GM18870 (cell line): ENCODE measurements around the gene DHODH.

Experiments
- ATAC-seq: cut with Tn5 transposase; IDR thresholded peaks from one replicate; pipeline ENCODE4 v1.9.1; 2021; ENCODE audit warnings: moderate library complexity; ENCODE audit not compliant: unreplicated experiment

The DHODH gene

DNA sequence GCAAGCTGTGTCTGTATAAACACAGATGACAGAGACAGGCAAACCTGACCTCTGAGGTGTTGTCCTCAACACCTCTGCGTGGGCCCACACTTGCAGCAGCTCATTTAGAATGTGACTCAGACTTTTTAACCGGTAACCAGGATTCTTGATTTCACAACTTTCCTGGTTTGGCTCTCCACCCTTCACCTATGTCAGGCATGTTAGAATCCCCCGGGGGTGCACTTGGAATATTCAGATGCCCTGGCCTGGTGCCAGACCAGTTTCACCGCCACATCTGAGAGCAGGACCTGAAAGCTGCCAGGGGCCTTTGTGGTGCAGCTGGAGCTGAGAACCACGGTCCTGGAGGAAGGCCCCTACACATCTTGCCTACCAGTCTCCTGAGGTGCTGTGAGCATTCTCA, 4.8 kb downstream of the DHODH start:
- no peak for ATAC-seq

DNA sequence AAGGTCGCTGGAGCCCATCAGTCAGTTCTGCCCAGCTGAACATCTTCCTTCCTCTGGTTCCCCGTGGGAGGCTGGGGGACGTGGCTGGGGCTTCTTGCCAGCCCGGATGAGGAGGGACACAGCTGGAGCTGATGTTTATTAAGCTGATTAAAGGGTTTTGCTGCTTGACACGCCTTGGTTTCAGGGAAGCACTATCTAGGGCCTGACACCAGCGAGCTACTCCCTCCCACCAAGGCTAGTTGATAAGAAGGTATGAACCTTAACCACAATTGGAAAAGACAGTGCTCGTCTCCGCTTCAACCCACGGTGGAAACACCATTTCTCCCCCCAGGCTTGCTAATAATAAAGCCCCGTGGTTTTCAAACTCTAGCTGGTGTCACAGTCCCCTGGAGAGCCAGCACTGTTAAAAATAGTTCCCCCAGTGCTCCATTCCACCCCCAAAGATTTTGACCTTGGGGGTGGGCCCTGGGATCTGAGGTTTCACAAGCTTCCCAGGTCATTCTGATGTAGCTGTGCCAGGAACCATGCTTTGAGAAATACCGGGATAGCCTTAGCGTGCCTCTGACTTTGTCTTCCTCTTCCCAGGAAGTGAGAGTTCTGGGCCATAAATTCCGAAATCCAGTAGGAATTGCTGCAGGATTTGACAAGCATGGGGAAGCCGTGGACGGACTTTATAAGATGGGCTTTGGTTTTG, 5.5 kb downstream of the DHODH start:
- no peak for ATAC-seq

DNA sequence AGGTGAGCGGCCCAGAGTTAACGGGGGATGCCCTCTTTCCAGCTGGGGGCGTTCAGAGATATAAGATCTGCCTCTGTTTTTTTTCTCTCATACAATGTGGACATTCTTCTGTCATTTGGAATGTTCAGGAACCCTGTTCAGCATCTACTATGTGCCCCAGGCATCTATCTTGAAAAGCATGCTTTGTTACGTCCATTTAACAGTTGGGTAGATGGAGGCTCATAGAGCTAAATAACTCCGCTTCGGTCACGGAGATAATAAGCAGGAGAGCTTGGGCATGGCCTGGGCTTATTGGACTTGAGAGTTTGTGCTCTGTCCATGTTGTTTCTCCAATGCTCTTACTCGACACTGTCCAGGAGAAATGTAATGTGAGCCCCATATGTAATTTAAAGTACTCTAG, 6.1 kb downstream of the DHODH start:
- no peak for ATAC-seq

DNA sequence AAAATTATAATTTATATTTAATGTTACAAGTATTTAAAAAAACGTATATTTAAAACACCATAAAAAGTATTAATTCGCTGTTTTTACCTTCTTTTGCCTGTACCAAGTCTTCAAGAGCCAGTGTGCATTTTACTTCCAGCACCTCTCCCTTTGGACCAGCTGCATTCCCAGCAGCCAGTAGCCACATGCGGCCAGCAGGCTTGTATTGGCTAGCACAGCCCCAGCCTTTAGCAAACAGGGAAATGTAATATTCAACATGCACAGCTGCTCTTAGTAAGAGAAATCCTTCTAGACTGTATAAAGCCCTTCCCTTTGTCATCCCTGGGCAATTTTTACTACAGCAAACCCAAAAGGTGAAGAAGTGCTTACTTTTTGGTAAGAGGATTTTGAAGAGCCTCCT, 6.6 kb downstream of the DHODH start:
- ATAC-seq, result no peak

DNA sequence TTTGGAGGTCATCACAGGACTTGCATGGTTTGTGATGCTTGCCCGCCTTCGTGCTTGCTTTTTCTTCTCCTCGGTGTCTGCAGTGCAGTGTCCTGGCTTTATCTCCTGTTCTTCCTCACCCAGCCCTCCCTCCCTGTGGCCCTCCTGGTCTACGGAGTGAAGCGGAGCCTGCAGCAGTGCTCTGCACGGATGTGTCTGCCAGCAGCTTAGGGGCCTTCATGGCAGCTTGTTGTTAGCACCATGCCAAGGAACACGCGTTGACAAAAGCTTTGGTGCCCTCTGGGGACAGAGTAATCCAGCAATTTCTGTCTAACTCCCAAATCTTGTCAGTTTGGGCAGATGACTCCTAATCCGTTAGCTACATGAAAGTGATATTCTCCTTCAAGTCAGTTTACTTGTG, 9.9 kb downstream of the DHODH start:
- no peak for ATAC-seq

DNA sequence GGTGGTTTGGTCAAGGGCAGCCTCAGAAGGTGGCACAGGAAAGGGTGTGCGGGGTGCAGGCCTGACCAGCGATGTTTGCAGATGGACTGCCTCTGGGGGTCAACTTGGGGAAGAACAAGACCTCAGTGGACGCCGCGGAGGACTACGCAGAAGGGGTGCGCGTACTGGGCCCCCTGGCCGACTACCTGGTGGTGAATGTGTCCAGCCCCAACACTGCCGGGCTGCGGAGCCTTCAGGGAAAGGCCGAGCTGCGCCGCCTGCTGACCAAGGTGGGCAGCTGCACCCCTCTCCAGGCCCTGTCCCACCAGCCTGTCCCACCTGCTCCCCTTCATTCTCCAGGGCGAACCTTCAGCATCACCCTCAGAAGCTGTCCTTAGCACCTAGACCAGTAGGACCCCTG, 12.5 kb downstream of the DHODH start:
- ATAC-seq, result no peak

DNA sequence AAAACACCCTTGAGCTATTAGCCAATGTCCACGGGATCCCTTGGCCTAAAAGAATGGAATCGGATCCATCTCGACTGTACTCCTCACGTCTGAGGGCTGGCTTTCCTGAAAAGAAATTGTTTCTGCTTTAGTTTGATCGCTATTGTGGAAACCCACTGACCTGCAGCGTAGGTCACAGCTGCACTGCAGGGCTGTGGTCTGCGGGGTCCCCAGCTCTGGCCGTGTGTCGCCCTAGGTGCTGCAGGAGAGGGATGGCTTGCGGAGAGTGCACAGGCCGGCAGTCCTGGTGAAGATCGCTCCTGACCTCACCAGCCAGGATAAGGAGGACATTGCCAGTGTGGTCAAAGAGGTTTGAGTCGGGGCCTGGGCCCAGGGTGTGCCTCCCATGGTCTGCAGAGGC, 13.6 kb downstream of the DHODH start:
- ATAC-seq, result no peak

DNA sequence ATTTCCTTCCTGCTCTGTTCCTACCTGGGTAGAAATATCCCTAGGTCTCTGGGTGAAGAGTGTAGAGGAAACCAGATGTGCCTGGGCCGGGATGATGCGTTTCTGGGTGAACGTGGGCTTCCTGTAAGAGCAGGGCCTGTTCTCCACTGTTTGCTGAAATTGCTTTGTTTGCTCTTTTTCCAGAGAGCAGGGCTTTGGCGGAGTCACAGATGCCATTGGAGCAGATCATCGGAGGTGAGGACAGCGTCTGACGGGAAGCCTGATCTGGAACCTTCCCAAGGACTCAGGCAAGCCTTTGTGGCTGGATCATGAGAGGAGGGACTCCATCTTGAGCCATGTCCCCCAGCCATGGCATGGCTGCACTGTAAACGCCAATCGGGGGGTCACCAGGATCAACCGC, 15.4 kb downstream of the DHODH start:
- no peak for ATAC-seq

DNA sequence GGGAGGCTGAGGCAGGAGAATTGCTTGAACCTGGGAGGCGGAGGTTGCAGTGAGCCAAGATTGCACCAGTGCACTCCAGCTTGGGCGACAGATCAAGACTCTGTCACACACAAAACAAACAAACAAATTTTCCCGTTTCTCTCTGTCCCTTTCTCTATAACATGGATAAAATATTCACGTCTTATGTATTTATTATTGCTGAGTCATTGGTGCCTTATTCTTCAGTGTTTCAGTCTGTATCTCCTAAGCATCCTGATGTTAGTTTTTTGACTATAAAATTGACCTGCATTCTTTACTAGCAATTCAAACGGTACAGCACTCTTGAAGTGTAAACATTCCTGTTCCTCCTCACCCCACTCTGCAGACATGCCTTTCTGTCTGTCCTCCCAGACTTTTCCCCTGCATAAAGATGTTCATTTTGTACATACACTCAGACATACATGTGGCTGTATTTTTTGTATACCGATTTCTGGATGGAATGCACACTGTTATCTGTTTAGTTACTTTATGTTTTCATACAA, 16.4 kb downstream of the DHODH start:
- no peak for ATAC-seq

DNA sequence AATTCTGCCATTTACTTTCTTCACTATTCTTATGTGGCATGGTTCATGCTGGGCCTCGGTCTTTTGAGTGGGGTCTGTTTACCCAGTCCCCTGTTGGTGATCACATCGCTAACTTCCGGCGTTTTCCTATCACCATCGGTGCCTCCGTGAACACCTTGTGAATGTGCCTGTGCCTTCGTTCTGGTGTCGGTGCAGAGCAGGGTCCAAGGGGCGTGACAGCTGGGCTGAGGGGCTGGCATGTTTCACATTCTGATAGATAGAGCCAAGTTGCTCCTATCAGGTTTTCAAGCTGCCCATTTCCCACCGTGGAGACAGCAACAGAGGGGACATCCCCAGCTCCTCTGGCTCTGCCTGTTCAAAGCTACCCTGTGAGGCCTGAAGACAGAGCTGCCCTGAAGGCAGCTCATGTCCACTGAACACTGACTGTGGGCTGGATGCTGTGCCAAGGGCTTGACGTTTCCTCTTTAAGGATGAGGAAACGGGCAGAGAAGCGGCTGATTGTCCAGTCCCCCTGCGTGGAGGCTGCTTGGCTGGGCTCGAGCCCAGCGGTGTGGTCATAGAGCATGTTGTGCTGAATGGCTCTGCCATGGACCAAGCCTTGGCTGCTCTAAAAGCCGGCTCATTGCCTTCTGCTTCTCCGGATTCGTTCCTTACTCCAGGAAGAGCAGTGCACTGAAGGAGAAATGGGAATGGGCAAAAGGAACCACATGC, 17.0 kb downstream of the DHODH start:
- no peak for ATAC-seq

DNA sequence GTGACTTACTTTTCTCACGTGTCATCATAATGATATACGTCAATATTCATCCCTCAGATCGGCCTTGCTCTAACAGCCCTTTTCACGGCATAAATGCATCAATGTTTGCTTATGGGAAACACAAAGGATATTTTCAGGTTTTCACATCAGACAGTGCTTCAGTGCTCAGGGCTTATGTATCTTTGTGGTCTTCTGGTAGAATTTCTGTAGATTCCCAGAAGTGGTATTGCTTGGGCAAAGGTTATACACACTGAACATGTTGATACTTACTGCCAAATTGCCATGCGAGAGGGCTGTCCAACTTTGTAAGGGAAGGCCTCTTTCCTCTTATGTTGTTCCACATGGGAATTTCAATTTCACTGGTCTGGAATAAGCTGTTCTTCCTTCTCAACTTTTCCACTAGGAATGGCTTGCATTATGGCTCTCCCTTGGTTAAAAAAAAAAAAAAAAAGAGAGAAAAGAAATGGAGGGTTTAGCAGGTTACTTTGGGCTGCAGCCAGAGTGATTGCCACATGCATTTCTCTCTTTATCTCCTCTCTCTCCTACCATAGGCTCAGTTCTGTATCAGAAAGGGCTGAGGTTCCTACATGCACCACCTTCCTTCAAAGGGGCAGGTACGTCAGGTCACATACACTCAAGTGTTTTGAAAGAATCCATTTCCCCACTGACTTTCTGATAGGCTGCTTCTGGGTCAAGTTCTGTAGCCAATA, 19.3 kb downstream of the DHODH start:
- ATAC-seq, result no peak

DNA sequence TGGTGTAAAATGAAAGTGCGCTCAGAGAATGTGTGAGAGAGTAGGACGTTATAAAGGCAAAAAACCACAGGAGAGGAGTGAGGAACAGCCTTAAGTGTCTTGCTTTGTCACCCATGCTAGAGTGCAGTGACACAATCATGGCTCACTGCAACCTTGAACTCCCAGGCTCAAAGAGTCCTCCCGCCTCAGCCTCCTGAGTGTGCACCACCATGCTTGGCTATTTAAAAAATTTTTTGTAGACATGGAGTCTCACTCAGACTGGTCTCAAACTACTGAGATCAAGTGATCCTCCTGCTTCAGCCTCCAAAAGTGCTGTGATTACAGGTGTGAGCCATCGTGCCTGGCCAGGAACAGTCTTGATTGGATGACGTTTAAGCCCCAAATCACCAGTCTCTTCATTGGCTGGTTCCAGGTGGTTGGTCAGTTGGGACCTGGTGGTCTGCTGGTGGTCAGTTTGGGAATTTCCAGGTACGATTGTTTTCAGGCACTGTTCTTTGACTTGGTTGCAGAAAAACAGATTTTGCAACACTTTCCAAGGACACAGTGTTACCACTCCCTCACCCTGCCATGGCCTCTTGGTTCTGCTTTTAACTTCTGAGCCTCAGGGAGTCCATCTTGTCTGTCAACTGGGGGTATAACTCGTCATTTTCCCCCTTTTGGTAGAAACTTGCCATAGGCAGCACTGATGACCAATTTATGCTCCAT, 21.2 kb downstream of the DHODH start:
- ATAC-seq, result no peak

DNA sequence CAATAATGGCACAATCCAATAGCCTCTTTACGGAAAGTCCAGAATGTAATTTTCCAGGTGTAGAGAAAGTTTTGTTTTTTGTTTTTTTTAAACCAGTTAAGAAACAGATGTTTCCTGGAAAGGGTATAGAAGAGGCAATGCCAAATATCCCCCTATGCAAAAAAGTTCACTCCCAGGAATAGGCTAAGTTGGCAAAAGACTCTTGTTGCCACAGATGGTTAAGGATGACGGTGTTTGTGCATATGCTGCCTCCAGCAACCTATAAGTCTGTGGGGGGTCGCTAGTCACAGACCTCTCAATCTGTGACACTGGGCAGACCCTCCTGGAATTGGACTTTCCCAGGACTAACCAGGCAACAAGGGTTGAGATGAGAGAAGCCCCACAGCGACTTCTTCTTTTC, 24.9 kb downstream of the DHODH start:
- no peak for ATAC-seq

DNA sequence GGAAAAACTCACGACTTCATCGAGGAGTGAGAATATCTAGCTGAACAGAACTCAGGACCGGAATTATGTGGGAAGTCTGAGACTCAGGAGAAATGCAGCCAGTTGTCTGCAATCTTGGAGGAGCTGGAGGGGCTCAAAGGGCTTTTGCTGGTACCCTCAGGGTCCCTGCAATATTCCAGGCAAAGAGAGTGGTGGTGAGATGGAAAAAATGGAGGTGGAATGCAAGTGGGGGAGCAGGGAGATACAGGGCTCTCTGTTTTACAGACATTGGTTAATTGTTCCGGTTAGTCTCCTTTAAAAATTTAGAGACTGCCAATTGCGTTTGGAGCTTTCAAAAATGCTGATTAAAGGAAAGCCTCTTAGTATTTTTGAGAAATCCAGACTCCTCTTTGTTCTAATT, 27.6 kb downstream of the DHODH start:
- no peak for ATAC-seq

DNA sequence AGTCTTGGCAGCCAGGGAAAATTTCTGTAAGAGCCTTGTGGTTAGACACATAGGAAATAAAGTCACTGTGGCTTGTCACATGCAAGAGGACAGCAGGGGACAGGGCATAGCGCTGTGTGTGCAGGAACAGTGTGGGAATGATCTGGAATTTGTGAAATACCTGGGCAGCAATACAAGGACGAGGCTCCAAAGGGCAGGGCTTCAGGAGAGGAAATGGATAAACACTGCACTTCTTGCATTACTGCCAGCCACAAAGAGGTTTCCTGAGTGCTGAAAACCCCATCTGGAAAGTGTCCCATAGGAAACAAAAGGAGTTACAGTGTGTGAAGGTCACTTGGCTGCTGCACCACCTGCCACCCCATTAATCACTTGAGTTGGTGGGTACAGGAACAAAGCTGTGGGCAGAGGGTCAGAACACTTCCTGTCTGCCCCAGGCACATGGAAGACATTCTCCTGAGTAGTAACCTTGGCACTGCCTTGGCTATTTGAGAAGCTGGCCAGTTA, 33.7 kb downstream of the DHODH start:
- no peak for ATAC-seq

DNA sequence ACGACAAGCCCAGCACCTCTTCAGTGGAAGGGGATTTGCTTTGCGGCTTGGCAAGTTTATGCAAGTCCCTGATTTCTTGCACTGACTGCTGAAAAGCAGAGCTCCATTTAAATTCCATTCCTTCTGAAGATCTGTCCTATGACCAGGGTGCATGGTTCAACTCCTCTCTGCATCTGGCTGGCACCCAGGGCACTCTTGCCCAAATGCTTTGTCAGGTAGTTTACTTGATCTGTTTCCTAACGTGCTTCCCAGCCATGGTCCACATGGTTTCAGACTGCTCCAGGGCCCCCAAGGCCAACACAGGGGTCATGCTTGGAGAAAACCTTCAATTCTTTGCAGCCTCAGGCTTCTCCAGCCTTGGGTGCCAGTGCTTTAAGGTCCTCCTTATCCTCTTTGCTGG, 34.5 kb downstream of the DHODH start:
- no peak for ATAC-seq

DNA sequence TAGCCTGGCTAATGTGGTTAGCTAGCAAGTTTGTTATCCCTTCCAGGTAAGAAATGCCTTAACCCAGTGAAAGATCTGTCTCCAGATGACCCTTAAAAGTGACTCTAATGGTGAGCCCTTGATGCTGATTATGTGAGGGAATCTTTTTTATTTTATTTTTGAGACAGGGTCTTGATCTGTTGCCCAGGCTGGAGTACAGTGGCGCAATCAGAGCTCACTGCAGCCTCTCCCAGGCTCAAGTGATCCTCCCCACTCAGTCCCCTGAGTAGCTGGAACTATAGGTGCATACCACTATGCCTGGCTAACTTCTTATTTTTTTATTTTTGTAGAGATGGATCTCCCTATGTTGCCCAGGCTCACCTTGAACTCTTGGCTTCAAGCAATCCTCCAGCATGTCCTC, 35.0 kb downstream of the DHODH start:
- ATAC-seq, result no peak

DNA sequence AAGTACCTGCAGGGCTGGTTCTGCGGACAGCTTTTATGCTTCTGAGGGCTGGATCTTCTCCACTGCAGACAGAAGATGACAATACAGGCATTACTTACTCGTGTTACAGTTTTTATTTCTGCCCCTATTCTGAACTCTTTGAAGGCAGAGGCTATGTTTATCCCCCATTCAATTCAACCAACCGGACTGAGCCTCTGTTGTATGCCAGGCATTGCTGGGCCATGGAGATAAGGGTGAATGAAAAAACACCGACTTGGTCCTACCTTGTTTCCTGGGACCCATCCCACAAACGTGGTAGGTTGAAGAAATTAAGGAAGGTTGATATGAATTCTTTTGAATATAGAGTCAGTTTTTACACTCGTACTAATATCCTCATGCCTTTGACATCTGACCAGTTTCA, 35.8 kb downstream of the DHODH start:
- ATAC-seq, result no peak

DNA sequence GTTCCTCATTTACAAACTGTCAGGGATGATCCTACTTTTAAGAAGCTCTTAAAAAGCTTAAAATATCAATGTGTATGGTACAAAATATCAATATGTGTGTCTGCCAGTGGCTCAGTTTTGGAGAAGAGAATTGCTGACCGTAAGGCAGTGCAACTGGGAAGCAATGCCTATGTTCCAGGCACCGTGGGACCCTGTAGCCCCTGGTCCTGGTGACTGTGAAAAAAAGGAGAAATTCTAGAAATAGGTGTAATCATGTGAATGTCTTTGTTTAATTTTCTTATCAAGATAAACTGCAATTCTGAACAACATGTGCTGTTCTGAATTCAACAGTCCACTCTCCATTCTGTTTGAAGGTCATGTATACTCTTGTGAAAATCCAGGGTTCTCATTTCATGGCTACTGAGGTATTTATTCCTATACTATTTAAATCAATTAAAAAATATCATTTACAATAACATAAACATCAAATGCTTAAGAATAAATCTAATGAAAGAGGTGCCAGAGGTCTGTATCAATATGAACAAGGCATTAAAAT, 36.3 kb downstream of the DHODH start:
- ATAC-seq, result no peak

DNA sequence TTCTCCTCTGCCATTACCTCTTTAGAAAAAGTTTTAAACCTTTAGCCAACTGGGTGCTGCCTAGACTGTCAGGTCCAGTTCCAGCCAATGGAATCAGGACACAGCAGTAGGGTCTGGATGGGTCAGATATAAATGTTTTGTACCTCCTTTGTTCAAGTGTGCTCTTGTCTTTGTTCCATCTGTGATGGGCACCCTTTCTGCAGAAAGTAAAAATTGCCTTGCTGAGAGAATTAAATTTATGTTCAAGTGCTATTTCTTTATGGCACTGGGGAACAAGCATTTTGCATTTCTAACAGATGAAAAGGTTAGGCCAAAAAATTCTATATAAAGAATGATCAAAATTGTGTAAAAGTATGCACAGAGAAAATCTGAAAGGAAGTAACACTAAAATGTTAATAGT, 40.6 kb downstream of the DHODH start:
- no peak for ATAC-seq
